ENCODE results near the gene IMPACT.

Gene IMPACT

DNA sequence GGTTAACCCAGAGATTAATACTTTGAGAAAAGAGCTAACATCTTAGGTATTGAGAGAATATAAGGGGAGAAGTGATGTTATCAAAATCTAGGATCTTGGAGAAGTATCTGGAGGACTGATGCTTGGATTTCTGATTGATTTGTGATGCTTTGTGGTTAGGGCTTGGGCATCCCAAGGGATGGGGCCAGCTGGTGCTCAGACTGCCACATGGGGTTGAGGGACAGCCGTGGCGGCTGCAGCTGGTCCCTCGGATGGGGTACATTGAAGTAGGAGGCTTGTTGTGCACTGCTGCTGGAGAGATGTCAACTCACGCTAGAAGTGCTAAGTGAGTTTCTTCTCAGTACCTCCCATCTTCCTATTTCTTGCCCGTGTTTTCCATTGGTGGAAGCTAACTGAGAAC is 56.4 kb downstream of the IMPACT start:
- DNase-seq, result no peak

DNA sequence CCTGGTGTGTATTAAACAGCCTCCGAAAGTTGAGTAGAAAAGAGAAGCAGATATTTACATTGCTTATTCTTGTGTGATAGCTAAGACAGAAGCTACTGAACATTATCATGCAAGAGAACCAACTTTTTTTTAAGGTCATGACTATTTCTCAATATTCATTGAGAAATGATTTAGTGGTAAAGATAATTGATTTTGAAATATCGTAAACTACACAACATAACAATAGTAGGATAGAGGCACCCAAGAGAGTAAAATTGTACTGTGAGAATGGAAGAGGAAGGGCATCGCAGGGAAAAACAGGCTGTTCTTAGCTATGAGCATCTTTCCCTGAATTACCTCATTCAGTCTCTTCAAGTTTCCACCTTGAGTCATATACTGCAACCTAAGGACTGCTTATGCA is 59.2 kb downstream of the IMPACT start:
- DNase-seq, result peak in 1 of 2 donors; percentile 24

DNA sequence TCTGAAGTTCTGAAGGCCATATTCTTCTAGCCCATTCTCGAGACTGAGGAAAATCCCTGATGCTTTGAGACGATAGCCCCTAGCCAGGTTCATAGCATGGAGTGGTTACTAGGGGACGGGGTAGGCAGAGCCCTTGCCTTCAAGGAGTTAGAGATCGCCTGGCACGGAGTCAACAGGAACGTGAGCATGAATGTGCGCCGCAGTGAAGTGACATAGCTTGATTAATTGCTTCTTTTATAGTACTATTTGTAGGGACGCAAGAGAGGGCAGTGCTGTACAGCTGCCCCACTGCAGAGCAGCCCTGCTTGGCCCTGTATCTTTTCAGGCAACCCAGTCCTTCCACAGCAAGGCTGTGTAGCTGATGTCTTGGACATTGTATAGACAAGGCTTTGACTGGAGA is 60.2 kb downstream of the IMPACT start:
- DNase-seq, result no peak

DNA sequence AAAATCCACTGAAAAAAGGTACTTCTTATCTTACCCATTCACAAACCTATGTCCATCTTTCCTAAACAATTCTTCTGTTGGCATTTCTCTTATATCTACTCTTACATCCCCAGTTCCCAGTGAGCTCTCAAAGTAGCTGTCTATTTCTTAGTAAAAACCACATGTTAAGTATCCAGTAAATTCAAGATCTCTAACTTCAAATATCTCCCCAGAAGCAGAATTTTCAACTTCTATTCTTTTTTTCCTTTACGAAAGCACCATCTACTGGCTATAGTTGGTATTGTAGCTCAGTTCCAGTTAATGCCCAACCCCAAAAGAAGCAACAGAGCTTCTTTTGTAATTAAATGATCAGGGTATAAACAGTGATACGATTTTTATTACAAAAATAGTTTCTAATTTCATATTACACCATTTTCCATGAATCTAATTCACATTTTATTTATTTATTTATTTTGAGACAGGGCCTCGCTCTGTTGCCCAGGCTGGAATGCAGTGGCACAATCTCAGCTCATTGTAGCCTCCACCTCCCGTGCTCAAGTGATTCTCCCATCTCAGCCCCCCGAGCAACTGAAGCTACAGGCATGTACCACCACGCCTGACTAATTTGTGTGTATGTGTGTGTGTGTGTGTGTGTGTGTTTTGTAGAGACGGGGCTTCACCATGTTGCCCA is 62.5 kb downstream of the IMPACT start:
- peak; percentile 45 to 77 for DNase-seq

DNA sequence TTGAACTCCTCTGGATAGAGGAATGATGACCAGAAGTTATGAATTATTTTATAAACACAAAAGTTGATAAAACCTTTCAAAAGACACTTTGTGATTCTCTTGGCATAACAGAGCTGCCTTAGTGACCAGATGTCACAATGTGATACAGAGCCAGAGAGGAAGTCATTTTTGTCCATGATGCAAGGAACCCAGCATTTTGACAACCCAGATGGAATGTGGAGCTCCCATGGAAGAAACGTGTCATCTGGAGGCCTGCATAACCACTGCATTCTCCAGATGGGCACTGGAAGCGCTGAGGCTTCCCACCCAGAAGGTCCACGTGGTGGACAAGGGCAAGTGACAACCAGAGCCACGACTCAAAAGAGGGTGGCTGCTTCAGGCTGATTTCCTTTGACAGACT is 64.1 kb downstream of the IMPACT start:
- DNase-seq, result peak; percentile 40 to 45

DNA sequence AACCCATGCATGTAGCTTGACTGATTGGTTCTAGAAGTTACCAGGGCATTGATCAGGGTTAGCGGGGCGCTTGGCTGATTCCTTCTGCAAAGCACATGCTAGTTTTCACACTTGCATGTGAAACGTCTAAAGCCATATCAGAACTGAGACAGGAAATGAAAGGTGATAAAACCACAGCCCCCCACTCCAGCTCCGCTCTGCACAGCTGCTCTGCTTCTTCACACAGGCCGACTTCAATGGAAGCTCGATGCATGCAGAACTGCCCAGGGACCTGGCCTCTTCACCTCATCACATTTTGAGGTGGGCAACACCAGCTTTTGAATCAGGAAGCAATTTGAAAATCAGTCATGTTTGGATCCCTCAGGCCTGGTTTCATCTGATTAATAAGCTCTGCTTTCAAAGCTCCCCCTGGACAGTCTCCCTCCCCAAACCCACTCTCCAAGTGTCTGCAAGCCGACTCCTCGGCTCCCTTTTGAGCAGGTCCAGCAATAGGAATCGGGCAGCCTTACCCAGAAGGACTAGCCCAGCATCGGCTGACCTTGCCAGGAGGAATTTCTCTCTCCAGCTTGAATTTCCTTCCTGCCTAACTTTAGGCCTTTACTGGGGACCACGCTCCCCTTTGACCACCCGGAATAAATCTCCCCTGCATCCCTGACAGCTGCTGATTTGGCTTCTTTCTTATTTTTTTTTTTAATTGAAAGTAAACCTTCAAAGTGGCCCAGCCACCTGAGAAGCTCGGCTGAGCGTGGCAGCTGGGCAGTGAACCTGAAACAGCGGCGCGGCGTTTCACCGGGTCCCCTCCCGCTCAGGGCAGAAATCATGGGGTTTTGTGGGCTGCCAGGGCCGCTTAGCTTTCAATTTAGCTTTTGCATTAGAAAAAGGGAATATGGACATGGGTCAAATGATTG is 65.7 kb downstream of the IMPACT start:
- DNase-seq, result no peak

DNA sequence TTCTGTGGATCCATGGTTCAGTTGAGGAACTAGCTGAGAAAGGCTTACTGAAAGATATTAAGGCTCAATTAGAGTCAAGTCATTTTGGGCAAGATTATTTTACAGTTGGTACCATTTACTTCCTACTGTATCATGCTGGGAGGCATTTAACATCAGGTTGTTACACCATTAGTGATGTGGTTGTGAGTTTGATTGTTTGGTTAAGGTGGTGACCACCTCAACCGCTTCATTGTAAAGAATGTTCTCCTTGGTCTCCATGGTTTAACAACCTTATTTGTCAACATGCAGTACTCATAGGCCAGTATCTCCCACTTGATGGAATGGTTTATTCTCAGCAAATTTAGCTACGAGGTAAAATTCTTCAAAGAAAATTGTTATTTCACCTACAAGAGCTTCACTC is 68.1 kb downstream of the IMPACT start:
- no peak for DNase-seq

DNA sequence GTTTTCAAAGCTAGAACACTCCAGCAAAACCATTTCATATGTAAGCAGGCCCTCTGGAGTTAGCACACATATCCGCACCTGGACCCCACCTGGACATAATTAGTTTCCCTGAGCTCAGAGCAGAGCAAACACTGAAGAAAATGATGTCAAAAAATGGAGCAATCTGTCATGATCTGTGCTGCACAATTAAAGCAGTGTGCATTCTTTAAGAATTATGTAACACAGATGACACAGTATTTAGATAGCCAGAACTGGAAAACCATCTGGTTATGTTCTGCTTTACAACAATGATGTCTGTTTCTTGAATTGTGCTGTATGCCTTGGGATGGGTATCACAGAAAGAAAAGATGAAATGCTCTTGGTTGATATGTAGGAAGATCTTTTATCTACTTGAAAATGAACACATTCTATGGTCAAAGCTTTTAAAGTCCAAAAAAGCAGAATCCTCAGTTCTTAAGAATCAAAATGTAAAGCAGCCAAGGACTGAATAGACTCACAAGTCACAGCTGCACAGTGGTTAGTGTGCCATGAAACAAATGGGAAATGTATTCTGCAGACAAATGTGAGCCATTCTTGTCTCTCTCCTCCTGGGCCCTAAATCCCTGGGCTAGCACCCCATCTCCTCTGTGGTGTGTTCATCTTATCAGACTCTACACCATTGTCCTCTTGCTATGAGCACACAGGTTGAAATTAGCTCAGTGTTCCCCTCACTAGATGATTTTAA is 70.7 kb downstream of the IMPACT start:
- DNase-seq, result no peak

DNA sequence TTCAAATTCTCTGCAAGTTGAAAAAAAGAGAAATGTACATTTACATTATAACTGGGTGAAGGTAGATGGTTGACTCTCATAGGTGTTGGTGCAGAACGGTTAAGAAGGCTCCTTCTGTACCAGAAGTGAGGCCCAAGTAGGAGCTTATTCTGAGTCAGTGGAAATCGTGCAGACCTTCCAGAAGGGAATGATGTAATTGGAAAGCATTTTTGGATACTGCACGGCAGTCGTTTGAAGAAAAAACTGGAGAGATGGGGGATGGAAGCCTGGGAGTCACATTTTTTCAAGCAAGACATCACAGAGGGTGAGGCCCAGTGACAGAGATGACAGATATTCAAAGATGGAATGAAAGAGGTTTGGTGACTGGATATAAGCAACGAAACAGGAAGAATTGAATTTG is 73.3 kb downstream of the IMPACT start:
- DNase-seq, result no peak

DNA sequence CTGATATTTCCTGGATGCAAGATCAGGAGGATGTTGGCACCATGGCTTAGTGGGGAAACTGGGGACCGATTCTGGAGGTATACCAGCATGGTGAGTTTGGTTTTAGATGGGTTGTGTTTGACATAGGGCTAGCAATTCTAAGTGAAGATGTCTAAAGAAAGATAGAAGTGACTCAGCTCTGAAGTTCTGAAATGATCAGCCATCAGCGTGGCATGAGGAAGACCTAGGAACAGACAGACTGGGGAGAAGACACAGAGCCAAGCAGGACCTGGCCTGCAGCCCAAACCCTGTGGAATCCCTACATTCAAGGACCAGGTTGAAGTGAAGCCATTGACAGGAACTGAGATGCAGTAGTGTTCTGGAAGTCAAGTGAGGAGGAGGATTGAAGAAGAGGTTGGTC is 73.7 kb downstream of the IMPACT start:
- DNase-seq, result no peak

DNA sequence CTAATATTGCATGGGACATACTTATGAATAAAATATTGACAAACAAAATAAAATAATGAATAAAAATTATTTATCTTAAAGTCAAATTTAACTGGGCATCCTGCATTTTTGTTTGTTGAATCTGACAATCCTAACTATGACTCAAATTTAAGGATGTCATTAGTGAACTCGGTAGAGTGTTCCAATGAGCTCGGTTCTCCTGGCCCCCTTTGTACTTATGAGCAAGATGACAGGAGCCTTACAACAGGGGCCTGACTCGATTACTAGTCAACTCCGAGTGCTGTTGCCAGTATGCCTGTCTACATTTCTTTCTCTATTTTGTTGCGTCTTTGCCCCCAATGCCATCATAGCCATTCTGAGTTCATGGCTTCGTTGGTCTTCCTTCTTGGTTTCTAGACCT is 74.3 kb downstream of the IMPACT start:
- no peak for DNase-seq

DNA sequence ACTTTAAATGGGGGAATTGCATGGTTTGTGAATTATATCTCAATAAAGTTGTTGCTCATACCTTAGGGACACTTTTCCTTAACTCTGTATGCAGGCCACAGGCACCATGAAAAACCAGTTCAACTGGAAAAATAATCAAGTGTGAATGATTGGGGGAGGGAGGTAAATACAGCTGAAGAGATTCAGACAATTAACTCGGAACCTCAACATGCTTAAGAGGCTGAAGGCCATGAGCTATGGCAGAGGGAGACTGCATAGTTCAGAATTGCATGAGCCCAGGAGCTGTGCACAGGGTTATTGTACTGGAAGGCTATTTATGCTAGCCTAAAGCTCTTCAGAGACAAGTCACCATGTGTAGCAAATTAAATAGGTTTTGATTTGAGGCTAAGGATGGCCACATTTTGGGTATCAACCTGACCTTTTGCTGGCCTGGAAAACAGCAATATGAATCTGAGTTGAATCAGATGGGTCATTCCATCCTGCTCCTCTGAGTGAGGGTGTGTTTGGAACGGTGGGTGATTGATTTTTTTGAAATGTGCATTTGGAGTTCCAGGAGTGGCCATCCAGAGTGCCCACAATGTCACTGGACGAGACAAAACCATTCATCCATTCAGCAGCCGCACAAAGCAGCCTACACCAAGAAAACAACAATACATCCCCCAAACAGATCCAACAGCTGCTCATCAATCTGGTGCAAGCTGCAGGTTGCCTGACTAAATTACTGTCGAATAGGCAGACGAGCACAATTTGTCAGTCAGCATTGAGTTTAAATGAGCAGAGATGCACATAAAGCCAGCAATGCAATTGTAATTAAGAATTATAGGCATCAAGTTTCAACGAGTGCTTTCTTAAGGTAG is 76.4 kb downstream of the IMPACT start:
- no peak for DNase-seq

Measured in inflammatory macrophage (primary cell).